GM19238 (cell line): ENCODE results near the gene PKIB.
"Not testable (repeated sequence)": the region's sequence is repeated elsewhere in the genome, so short reads cannot be mapped to it uniquely, and the experiment has no call there.

Experiments used
- DNase-seq: peaks from one replicate; pipeline ENCODE4 v3.0.0; 2011; ENCODE audit warnings: low spot score; ENCODE audit not compliant: insufficient read length

PKIB gene

DNA sequence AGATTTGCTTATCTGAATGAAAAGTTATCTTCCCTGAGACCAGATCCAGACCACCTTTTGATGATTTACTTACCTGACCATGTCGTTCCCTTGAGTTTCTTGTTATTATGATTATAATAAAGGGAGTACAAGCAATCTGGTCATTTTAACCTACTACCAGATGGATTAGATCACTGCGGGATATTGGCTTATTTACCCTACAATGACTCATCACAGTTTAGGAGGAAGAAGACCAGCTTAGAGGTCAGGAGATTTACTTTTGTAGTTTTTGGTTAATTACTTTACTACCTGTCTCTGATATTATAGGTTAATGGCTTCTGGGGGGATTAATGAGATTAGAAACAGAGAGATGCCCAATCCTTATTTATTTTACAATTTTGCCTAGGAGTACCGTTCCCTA lies 10.7 kb downstream of the PKIB start:
- no peak for DNase-seq

DNA sequence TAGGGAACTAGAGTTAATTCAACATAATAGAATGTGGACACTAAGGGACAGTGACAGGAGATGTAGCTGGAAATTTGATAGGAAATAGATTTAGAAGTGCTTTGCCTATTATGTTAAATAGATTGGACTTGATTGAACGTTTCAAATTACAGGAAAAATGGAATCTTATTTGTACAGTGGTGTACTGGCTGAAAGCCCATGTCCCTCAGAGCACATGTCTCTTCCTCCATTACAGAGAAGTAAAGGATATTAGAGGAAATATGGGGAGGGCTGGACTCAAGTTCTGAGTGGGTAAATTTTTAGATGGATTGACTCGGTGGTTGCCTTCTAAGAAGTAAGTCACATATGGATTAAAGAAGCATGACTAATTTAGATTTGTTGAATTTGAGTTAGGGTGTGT lies 11.4 kb downstream of the PKIB start:
- DNase-seq: no peak

DNA sequence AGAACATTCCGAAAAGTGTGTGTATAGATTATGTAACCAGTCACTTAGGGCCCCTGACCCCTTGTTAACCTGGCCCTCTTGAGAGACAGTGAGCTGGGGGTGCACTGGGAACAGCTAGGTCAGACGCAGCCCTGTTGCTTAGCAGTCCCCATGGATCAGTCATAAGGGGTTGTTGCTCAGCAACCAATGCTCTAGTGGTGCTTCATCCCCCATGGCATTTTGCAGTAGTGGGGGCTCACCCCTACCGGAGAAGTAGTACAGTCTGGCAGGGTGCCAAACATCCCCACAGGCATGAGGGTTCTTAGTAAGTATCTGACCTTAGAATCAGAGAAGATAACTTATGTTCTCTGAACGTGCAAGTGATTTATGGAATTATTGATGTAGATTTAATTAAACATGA lies 12.3 kb downstream of the PKIB start:
- no peak for DNase-seq

DNA sequence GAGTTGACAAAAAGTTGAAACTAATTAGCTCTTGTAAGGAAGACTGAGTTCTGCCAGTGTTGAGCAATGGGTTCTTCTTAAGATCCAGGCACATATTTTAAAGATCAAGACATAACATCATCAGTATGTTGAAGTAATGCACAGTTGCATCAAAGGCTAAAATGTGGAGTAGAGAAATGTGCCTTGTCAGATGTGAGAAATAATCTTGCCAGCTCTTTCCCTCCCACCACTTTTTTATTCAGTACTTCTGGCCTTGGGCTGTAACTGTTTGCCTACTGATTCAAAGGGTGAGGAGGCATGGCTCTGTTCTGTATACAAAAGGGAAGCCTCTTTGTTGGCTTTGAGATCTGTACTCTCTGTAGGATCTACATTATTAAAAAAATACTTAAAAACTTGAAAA lies 13.1 kb downstream of the PKIB start:
- no peak for DNase-seq

DNA sequence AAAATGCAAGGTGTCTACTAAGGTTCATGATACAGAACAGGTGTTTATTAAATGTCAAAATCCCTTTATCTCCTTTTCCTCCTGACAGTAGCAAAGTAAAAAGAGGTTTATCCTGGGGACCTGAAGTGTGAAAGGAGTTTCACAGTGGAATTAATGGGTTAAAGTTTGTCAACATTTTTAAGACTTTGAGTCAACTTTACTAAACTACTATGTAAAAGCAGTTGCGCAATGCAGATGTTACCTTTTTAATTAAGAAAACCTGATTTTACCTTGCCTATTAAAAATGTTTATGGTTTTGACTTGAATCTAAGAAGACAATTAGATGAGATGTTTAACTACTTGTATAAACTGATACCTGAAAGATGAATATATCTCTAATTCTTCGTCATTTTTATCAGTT lies 14.6 kb downstream of the PKIB start:
- DNase-seq: no peak

DNA sequence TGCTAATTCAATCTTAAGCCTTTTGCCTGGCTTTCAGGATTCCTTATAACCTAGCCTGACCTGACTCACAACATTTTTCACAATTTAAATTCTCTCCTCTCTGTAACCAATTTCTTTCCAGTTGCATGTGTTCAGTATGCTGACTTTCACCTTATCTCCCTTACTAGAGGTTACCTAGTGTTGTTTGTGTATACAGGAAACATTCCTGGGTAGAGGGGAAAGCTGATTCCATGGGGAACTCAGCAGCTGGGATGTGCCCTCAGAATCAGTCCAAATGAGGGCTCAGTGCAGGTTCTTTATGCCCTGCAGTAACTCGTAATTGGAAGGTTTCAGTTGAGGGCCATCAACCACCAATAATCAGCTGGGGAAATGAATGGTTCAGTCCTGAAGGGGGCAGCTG lies 18.5 kb downstream of the PKIB start:
- DNase-seq: no peak

DNA sequence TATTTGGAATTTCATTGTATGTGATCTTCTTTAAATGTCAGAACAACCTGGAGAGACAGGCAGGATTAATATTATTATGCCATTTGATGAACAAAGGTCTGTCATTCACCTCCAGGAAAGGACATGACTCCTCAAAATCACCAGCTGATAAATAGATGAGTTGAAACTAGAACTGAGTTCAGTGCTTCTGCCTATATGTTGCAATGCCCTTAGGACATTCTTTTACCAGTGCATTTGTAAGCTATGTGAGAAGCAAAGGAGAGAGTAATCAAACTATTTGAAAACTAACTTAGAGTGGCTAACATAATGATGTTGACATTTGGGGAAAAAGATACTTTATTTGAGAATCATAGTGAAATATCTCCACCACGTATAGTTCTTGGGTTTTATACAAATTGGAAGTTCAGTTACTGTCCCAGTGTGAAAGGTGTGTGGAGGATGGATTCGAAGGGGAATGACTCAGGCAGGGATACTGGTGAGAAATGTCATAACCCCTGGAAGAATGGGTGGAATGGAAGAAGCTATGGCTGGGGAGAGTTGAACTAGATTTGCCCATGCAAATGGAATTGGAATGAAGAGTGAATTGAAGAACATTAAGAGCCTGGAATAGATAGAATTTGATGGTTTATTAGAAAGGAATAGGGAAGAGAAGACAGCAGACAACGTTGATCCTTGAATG lies 21.5 kb downstream of the PKIB start:
- no peak for DNase-seq

DNA sequence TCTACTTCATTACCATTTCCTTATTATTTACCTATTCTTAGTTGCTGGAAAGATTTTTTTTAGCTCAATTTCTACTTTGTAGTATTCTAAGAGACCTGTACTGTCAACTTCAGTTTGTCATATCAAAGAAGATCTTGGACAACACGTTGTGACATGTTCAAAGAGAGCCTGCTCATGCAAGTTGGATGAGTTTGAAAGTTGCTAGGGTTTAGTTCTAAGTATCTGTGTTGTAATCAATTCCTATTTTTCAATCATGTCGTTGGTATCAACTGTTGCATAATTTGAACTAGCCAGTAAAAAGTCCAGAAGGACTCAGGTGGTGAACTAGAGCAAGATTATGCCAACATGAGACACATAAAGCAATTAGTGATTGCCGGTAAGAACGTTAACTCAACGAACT lies 30.2 kb downstream of the PKIB start:
- DNase-seq: no peak

DNA sequence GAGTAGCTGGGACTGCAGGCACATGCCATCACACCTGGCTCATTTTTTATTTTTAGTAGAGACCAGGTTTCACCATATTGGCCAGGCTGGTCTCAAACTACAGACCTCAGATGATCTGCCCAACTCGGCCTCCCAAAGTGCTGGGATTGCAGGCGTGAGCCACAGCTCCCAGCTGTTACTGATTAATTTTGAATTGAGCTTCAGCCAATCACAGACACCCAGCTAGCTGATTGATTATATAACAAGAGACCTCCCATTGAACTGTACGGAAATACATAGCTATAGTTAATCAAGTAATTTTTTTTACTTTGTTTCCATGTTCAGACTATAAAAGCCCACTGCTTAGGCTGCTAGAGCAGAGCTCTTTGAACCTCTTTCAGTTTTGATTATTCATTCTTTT lies 31.6 kb downstream of the PKIB start:
- DNase-seq: no peak

DNA sequence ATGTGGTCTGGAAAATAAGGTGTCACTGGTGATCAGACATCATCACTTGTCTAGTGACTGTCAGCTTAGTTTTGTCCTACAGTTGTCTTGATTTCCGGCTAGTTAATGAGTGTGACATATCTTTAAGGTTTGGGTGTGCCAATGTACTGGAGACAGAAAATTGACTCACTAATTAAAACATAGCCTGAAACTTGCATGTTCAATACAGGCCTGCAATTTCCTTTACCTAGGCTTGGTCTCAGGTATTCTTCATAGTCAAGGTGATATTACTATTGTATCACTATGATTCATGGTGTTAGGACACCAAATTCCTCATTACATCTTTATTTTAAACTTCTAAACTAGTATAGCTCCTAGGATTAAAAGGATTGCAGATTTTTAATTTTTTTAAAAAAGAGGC lies 32.4 kb downstream of the PKIB start:
- not testable (repeated sequence) for DNase-seq

DNA sequence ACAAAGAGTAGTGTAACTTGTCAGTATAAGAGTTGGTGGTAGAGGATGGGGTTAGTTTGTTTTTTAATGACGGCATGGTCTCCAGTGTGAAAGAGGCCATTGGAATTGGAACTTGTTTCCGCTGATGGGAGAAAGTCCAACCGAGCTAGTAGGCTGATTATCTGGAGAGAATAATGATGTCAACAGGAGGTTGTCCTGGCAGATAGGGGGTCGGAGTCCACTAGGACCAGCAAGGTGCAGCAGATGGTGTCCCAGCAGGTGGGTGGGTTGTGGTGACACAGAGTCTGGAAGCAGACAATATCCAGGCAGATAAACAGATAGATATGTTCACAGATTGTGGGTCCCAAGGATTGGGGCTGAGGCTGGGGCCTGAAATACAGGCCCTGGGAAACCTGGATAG lies 35.1 kb downstream of the PKIB start:
- no peak for DNase-seq

DNA sequence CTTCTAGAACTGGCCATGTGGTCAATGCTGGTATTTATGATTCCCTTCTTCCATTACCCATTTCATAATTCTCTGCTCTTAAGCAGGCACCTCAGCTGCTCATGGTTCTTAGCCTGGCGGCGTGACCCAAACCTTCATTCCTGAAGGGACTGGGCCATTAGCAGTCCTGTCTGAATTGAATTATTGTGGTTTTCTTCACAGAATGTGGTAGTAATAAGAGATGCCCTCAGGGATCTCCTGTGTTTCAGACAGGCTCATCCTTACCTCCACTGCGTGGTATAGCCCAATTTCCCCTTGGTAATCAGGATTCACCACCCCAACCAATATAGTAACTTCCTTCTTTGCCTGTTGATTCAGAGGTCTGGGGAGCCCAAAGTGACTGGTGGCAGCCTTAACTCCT lies 37.6 kb downstream of the PKIB start:
- DNase-seq: no peak

DNA sequence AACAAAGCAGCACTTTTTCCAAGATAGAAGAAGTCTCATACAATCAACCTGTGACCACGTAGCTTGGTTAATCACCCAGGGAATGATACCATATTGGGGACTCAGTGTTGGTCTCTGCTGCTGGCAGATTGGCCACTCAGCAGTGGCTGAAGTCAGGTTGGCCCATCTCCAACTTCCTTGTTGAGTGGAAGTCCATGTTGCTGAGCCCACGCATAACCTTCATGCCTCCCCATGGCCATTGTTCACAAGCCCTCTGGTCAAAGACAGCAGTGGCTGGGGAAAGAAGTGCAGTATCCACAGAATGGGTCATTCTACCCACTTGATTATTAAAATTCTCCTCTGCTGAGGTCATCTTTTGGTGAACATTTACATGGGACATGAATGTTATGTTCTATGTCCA lies 38.5 kb downstream of the PKIB start:
- no peak for DNase-seq

DNA sequence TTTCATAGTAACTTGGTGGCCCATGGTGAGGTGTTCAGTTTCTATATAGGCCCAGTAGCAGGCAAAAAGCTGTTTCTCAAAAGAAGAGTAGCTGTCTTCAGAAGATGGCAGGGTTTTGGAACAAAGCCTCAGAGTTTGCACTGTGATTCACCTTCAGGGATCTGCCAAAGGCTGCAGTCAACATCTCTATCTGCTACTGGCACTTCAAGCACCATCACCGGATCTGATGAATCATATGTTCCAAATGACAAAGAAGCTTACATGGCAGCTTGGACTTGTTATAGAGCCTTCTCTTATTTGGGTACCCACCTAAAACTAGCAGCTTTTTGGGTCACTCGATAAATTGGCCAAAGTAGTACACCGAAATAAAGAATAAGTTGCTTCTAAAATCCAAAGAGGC lies 39.5 kb downstream of the PKIB start:
- no peak for DNase-seq

DNA sequence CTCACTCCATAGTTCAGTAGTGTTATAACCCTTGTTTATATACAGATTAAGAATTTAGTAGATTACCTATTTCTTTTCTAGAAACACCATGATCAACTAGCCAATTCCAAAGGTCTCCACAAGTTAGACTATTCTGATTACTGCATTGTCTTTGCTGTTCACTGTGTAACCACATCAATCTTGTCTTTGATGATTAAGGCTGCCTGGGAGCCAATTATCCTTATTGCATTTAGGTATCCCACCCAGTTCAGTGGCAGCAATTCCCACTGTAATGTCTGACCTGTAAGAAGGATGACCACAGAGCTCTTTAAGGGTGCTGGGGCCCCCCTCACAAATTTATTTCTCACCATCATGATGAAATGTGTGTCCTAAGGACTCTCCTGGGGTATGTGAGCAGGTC lies 40.2 kb downstream of the PKIB start:
- no peak for DNase-seq

DNA sequence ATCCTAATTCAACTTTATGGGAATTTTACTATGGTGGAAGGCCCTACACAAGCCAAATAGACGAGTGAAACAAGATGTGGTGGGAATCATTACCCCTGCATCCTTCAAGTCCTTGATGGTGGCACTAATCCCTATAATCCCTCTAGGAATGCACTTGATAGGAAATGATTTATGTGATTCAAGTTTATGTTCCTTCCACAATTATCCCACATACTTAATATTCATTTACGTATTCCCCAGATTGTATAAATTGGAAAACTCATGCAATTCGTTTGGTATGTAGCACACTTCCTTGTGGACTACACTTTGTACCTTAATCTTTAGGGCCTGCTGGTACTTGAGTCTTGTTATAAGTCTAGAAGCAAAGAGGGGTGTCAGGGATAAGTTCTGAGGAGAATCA lies 40.8 kb downstream of the PKIB start:
- no peak for DNase-seq

DNA sequence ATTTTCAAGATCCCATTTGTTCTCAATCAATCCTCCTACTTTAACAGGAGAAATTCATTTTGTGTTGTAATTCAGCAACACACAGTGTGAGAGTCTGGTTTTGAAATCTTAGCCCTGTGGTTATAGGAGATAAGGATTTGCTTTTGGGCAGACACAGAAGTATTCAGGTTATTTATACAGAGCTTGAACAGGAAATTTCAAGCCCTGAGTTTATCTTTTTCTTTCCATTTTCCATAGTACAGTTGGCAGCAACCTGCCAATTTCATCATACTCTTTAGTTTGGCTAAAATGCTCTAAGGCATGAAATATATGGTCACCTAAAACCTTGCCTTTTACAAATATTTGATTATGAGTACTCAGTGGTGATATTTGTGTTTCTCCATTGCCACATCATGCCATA lies 41.4 kb downstream of the PKIB start:
- no peak for DNase-seq

DNA sequence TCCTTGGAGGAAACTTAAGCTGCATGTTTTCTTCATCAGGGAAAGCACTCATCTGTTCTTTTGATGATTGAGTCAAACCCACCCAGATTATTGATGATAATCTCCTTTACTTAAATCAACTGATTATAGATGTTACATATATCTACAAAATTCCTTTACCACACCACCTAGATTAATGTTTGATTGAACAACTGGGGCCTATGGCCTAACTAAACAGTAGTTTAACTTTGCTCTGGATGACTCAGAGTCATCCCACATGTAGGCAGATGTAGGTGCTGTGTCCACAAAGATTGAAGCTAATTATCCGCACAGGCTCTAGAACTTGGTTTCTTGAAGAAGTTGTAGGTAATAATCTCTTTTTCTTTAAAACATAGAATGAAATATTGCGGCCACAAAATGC lies 42.2 kb downstream of the PKIB start:
- no peak for DNase-seq

DNA sequence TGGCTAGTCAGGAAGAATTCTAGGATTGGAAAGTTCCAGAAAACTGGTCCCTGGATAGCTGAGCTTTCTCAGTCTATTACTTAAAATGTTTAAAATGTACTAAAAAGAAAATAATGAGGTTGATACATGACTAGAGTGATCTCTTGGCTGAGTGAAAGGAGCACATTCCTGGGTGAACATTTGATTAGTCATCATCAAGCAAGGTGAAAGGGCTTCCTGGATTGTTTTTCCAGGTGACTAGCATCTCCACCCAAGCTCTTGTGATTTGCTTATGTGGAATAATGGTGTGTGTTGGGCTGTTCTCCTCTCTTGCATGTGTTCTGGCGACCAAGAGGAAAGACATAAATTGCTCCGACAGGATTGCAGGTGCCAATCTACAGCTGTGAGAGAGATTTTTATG lies 42.9 kb downstream of the PKIB start:
- DNase-seq: no peak

DNA sequence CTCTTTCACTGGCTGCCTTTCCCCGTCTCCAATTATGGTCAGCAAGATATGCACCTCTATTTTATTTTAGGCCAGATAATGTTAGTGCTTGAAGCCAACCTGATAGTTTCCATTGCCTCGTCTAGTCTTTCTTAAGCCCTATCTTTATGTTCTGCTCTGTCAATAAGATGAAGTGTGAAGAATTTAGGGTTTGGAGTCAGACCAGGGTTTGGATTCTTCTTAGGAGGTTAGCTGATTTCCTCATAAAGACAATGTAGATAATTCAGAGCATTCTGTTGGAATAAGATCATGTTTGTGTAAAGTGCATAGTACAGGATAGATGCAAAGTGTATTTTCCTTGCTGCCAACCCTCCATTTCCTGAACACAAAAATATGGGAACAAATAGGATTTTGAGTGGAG lies 43.8 kb downstream of the PKIB start:
- DNase-seq: no peak

DNA sequence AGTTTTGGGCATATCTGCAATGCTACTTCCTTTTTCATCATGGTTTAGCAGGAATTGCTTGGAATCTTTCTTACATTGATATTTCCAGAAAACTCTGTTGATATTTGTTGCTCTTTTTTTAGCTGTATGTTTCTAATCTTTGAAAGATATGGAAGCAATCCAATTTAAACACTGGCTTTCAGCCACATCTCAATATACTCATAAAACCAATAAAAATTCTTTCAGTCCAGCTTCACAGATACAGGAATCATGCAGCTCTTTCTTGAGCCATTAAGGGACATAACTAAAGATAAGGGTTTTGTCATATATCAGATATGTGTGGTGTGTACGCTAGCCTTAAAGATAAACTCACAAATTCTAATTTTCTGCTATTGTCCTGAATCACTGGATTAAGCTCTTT lies 47.4 kb downstream of the PKIB start:
- no peak for DNase-seq

DNA sequence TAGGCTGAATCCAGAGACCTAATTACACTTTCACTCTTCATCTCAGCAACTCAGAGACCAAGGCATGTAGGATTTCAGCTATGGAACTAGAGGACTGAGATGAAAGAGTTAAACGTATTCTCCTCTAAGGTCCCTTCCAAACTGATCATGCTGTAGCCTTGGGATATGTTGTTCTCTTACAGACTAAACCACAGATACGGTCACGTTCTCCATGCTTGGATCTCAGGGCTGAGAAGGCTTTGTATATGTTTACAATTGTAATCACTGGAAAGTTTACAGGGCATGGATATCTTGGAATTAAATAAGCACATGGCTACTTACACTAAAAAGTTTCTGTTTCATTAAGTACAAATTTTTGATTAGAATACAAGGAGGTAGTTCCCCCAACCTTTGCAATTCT lies 50.1 kb downstream of the PKIB start:
- no peak for DNase-seq

DNA sequence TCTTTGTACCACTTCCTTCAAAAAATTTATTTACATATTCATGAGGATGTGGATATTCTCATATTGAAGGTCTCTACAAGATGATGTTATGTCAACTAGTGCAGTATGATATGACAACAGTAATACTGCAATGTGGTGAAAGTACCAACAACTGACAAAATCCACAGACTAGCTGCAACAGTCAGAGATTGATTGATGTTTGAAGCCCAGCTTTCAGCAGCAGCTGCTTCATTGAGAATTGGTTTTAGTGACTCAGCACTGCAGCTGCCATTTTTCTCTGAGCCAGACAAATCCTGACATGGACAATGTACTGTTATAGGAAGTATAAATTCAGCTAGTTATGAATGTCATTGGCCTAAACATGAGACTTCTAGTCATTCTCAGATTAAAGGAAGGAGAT lies 53.8 kb downstream of the PKIB start:
- DNase-seq: no peak

DNA sequence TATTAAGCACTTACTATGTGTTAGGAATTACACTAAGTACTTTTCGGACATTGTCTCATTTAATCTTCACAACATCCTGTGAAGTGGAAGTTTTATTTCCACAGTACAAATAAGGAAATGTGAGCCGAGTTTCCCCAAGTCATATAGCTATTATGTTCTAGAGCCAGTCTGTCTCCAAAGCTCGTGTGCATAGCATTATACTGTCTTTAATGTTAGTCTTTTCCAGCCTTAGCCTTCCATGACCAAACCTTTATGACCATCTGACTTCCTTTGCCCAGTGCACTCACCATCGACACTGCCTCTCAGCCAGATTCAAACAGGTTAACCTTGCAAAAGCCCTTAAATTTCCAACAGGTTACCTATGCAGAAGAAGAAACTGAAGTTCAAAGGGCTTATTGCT lies 55.7 kb downstream of the PKIB start:
- no peak for DNase-seq
